ENCODE results near the gene OR2B6.

OR2B6 gene

DNA sequence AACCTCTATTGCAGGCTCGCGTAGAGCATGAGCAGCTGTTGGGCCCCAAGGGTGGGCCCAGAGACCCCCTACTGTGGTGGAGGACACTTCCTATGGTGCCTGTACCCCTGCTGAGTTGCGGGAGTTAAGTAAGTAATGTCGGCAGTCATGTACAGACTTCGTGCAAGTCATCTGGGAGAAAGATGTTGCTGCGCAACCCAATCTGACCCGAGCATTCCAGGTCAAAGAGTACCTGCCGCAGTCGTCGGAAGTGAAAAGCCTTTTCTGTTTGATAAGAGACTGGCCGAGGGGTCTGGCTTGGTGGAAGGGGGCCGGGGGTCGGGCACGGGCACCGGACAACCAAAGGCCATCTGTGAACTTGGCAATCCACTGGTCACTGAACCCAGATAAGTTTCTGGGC is 44.3 kb downstream of the OR2B6 start:
- no peak for DNase-seq

DNA sequence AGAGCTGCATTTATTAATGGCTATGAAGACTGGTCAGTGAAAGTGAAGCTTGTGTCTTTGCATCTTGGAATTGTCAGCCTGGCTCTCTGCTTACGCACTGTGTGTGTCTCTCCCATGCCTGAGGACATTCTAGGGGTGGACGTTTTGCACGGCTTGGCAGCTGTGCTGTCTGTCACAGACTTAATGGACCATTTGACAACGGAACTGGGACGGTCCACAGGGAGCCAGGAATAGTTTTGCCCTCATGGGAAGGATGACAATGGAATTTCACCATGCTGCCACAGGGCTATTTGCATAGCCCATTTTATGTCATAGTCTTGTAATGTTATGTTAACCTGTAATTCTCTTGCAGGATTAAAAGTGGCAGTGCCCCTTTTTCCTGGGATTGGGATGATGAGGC is 44.7 kb downstream of the OR2B6 start:
- no peak for DNase-seq

DNA sequence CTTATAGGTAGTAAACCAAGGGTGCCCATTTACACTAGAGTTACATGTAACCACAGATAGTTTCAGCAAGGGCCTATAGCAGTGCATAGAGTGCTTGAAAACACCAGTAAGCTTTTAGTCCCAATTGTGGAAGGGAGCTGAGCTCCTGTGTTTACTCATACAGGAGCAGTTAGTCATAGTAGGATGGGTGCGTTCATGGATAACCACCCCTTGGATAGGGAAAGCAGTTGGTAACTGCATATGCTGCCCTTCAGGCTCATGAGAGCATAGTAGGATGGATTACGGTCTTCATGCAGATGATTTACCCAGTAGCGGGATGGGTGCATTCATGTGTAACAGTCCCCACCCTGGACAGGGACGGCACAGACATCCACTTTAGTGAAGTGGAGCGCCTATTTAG is 45.1 kb downstream of the OR2B6 start:
- DNase-seq = no peak

DNA sequence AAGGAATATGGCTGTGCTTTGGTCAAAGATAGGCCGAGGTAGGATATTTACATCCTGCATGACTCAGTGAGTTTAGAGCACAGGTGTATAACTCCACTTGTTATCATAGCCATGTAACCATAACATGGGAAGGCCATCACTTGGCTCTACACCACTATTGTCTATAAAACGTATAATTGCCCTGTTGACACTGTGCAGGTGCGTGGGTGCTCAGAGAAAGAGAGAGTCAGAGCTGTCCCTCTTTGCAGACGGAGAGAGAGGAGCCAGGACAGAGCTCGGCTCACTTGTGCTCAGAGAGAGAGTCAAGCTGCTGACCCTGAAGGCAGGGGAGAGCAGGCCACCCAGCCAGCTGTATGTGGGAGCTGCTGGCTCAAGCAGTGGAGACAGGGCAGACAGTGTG is 46.0 kb downstream of the OR2B6 start:
- no peak for DNase-seq

DNA sequence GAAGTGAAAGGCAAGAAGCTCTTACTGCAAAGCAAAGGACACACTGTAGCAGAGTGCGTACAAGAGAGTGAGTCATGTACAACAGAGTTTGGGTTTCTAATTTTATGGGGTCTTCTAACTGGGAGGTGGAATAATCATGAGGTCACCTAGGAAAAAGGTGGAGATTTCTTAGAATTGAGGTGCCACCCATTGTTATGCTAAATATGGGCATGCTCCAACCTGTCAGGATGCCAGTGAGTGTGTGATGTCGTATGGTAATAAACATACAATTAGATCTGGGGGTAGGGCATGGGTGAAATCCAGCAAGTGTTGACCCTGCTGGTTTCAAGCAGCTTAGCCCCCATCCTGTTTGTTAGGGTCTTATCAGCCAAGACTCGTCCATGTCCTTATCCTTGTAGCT is 46.6 kb downstream of the OR2B6 start:
- DNase-seq = no peak

DNA sequence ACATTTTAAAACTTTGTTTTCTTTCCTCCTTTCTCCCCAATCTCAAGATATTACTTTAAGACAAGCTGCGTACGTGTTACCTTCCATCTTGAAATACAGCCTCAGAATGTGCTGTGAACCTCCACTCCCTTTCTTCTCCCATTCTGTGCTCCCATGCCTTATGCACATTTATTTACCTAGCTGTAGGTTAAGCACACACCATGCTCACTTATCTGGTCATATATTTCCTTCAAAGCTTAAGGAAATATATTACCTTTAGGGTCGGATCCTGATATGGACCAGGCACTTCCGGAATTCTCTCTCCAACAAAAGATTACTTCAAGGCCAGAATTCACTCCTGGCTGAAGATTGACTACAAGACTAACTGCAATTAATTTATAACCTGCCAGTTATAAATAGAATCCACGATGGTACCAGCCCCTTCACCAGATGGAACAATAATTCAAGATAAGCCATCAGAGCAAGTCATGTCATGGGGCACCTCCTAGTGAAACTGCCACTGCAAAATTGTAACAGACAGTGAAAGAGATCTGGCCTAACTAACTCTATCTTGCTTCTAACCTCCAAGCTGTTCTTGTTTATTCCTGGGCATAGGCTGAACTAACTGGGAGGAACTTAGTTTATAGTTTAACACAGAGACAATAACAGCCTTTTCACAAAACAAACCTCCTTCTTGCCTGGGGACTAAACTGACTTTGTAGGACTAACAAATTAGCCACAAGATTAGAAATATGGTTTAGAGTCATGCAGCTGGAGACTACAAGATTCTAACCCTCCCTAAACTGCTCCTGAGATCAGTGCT is 47.5 kb downstream of the OR2B6 start:
- no peak for DNase-seq

DNA sequence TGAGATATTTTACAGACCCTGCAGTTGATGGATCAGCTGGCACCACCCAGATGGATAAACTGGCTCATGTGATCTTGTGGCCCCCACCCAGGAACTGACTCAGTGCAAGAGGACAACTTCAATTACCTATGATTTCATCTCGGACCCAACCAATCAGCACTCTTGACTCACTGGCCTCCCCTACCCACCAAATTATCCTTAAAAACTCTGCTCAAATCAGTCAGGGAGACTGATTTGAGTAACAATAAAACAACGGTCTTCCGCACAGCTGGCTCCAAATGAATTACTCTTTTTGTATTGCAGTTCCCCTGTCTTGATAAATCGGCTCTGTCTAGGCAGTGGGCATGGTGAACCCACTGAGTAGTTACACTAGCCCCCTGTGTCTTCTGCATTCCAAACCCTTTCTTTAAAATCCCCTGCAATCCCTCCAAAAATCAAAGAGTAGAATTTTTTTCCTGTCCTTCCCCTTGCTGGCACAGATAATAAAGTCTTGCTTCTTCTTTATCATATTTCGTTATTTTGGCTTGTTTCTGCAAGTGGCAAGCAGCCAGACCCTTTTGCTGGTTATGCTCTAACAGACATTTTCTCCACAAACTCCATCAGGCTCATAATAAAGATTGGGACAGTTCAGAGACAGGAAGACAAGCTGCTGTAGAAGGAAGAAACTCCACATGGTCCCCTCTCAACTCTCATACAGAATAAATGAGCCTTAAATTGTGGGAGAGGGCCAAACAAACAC is 48.3 kb downstream of the OR2B6 start:
- DNase-seq = no peak

DNA sequence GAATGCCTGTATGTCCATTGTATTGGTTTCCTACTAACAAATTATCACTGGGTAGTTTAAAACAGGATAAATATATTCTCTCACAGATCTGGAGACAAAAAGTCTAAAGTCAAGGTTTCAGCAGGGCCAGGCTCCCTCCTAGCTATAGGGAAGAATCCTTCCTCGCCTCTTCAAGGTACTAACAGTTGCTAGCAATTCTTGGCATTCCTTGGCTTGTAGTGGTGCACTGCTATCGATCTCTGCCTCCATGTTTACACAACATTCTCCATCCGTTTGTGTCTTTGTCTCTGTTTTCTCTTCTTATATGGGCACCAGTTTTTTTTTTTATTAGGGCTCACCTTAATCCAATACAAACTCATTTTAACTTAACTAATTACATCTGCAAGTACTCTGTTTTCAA is 48.9 kb downstream of the OR2B6 start:
- no peak for DNase-seq

Measured in NCI-H2227 treated with DMSO at 0.1 percent for 48 hours (cell line).